Activated effector memory CD4-positive, alpha-beta T cell treated with Interleukin-2 at 50 U/mL for 16 hours (primary cell): ENCODE results near the gene JSRP1.
"Not testable (repeated sequence)": the region's sequence is repeated elsewhere in the genome, so short reads cannot be mapped to it uniquely, and the experiment has no call there.

Experiments
- DNase-seq: peaks from one replicate; pipeline ENCODE4 v3.0.0-alpha.2; 2020

JSRP1 gene

GRCh38 chr19:2282062-2282861 is 26.0 kb upstream of the JSRP1 start, which contains the start of gene PEAK3:
PEAK3 (minus strand) TSS chr19:2282175; CDS start chr19:2280931, 1,244 bp downstream.
- DNase-seq = no peak

DNA sequence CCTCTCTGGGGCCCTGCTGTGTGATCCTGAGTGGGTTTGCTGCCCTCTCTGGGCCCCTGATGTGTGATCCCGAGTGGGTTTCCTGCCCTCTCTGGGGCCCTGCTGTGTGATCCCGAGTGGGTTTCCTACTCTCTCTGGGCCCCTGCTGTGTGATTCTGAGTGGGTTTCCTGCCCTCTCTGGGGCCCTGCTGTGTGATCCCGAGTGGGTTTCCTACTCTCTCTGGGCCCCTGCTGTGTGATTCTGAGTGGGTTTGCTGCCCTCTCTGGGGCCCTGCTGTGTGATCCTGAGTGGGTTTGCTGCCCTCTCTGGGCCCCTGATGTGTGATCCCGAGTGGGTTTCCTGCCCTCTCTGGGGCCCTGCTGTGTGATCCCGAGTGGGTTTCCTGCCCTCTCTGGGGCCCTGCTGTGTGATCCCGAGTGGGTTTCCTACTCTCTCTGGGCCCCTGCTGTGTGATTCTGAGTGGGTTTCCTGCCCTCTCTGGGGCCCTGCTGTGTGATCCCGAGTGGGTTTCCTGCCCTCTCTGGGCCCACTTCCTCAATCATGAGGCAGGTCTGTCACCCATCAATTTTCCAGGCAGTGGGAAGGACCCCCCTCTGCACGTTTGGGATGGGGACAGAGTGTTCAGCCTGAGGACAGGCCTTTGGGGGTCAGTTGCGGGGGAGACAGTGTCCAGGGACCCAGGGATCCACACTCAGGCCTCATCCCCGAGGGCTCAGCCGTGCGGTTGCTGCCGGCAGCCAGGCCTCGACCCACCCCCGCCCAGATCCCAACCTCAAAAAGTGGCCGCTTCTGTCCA is 25.2 kb upstream of the JSRP1 start:
- DNase-seq = not testable (repeated sequence)

DNA sequence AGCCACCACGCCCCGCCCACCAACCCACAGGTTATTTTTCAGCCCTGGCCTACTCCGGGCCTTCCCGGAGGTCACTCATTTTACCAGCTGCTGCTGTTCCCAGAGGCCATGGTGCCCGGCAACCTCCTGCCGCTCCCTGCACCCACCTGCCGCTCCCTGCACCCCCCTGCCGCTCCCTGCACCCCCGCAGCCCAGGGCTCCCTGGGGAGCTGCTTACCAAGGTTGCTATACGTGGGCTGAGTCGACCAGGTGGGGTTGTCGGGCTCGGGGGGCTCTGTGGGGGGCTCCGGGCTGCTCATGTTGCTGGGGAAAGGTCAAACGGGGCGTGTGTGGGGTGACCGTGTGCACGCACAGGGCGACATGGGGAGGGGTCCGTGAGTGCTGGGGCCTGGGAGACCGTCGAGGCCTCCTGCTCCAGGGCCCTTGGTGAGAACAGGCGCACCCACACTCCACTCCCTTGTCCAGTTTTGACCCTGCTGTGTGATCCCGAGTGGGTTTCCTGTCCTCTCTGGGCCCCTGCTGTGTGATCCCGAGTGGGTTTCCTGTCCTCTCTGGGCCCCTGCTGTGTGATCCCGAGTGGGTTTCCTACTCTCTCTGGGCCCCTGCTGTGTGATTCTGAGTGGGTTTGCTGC is 24.5 kb upstream of the JSRP1 start:
- no peak for DNase-seq

DNA sequence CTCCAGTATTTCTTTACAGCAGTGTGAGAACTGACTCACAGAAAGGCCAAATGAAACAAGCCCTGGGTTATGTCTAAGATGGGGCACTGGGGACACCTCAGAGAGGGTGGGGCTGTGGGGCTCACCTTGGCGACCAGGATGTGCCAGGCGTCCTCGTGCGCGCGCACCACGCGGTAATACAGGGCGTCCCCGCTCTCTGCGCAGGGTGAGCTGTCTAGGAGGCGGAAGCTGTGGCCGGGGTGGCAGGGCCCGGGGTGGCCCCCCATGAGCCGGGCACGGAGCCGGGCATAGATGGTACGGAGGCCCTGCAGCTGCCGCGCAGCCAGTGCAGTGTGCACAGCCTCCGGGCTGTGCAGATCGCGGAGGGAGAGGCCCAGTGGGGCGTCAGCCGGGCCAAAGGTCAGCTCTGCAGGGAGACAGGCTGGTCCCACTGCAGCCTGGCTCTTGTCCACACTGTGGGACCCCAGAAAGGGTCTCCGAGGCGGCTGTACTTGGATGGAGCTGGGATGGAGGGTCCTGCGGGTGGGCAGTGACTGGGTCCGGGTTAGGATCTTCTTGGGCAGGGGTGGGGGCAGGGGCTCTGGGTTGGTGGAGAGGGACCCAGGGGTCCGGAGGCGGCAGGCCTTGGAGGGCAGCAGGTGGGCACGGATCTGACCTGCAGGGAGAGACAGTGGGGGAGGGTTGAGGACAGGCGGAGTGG is 22.4 kb upstream of the JSRP1 start:
- DNase-seq = no peak

DNA sequence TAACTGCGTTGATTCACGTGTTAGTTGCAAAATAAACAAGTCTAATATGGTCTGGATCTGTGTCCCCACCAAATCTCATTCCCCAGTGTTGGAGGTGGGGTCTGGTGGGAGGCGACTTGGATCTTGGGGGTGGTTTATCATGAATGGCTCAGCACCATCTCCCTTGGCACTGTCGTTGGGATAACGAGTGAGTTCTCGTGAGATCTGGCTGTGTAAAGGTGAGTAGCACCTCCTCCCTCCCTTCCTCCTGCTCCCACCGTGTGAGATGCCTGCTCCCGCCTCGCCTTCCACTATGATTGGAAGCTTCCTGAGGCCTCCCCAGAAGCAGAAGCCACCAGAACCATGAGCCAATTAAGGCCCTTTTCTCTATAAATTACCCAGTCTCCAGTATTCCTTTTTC is 20.9 kb upstream of the JSRP1 start:
- DNase-seq = no peak

GRCh38 chr19:2276429-2276986 is 20.3 kb upstream of the JSRP1 start:
- DNase-seq = no peak

DNA sequence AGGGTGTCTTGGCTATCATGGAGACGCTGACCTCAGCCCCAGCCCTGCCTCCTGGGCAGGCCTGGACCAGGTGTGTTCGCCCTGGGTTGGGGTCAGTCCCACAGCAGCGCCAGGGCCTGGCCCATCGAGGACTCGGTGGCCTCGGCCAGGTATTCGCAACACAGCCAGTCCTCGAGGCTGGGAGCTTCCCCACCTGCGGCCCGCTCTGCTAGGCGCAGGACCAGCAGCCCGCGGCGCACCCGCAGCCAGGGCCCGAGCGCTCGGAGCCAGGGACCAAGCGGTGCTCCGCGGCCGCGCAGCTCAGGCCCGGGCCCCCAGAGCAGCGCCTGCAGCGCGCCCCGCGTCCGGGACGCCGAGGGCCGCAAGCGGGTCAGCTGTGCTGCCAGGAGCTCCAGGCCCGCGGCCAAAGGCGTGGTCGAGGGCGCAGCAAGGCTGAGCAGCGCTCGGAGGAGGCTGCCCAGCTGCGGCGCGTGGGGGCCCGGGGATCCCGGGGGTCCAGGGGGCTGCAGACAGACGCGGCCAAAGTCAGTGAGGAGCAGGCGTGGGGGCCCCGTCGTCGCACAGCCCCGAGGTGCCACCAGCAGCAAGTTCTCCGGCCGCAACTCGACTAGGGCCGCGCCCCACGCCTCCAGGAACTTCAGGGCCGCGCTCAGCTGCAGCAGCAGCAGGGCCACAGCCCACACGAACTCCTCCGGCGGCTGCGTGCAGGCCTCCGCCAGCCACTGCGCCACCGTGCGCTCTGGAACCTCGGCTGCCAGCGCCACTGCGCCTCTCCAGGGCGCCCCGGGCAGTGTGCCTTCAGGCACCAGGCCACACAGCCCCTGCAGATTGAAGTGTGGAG is 19.6 kb upstream of the JSRP1 start:
- DNase-seq = no peak

DNA sequence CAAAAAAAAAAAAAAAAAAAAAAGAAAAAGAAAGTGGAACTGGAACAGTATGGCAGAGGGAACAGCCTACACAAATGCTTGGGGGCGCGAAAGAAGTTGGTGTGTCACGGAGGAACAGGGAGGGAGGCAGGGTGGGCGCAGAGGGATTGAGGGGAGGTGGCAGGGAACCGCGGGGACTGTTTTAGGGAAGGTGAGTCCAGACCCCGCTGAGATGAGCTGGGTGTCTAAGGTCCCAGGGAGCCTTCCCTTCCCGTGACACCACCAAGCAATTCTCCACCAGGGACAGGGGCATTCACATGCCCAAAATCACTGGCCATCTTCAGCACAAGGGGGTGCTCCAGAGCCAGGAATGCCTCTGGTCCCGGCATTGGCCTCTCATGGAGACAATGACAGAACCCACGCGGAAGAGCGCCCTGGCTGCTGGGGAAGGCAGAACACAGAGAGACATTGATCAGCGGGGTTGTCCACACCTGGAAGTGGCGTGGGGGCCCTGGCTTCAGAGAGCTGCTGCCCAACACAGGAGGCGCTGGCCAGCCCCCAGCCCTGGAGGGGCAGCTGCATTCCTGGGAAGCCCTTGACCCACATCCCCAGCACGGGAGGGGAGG is 18.8 kb upstream of the JSRP1 start:
- DNase-seq = peak; percentile 41

DNA sequence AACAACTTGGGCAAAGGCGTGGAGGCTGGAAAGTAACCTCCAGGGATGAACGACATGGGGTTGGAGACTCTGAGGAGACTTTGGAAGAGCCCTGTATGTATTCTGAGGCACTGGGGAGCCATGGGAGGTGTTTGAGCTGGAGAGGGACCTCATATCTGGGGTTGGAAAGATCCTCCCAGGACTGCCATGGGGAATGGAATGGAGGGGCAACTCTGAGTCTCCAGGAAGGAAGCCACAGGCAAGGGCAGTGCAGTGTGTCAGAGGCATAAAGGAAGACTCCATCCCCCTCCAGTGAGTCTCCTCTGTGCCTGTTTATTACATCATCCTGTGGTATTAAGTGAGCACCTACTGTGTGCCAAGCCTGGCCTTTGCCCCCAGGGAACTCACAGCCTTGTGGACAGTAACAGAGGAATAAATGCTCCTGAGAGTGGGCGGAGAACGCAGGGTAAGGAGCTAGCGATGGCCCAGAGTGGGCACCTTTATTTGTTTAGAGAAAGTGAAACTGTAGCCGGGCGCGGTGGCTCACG is 18.0 kb upstream of the JSRP1 start:
- DNase-seq = no peak

DNA sequence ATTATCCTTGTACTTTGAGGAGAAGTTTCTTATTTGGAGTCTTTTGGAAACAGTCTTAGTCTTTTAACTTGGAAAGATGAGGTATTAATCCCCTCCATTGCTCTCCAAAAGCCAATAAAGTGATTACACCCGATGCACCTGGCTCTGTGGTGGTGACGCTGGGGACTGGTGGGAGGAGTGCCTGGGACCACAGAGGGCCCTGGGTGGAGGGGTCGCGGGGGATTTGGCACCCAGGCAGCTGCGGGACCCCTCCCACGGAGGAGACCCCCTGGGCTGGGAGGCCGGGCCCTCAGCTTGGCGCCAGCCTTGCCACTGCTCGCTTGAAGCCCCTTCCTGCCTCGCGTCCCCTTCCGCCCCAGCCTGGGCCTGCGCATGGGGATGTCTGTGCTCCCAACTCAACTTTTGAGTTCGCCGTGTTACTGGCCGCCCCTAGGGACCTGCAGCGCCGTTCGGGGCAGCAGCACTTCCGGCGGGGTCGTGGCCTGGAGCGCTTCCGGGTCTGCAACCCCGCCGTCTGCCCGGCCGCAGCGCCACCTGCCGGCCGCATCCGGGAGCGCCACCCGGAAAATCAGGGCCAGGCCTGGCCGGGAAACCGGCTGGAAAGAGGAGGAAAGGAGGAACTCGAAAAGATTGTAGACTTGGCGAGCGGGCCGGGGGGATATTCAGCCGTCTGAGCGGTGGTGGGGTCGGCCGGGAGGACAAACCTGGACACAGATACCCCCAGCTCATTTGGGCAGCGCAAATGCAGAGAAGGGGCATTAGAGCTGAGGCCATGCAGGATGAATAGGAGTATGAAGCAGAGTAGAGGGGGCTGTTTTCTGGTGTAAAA is 17.4 kb upstream of the JSRP1 start:
- DNase-seq = peak; percentile 63

DNA sequence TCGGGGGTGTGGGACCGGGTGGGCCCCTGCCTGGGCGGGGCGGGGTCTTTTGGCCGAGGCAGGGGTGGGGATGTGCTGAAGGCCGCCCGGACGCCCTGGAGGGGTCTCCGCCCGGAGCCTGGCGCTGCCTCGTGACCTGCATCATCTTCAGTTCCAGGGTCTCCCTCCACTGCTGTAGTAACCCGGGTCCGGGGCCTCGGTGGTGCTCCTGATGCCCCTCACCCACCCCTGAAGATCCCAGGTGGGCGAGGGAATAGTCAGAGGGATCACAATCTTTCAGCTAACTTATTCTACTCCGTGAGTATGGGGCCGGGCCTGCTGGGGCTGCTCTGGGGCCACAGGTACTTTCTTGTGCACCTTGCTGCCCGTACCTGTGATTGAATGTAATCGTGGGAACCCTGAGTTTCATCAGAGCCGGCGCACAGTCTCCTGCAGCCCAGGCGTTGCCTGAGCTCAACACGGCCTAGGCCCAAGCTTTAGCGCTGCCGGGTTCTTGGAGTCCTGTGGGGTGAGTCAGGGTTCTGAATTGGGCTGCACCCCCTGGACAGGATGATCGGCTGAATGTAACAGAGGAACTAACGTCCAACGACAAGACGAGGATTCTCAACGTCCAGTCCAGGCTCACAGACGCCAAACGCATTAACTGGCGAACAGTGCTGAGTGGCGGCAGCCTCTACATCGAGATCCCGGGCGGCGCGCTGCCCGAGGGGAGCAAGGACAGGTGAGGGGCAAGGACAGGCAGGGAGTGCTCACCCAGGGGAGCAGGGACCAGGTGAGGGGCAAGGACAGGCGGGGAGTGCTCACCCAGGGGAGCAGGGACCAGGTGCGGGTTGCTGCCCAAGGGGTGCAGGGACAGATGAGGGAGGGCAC is 15.3 kb upstream of the JSRP1 start:
- no peak for DNase-seq

DNA sequence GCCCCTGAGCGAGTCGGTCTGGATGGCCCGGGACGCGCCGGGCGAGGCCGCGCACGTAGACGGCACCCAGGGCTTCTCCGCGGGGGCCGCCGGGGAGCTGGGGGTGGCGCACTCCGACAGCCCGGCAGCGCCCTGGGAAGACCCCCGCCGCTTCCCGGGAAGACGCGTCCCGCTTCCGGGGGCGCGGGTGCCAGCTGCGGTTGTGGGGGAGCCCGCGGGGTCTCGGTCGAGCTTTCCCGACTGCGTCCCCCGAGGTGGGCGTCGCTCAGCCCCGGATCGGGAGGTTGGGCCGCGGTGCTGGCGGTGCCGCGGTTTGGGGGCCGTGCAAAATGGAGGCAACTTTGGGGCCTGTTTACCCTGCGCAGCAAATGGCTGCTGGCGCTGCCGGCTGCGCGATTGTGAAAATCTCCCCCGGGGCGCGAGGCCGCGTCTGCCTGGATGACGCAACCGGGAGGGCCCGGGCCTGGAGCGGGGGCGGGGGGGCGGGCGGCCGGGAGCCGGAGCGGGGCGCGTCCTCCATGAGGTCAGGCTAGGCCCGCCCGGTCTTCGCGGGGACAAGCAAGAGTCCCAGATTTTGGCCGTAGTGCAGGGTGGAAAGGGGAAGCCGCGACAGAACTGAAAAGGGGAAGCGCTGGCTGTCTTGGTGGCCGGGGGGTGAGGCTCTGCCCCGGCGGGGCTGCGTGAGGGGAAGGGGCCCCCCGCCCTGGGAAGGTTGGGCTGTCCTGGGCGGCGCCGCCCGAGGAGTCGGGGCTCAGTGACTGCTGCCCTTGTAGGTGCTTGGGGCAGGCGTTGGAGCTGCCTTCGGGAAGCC is 14.4 kb upstream of the JSRP1 start:
- peak; percentile 57 for DNase-seq

GRCh38 chr19:2270157-2270422 is 13.9 kb upstream of the JSRP1 start:
- DNase-seq = no peak

- peak; percentile 99 for DNase-seq
Measured at GRCh38 chr19:2269244-2270156, 13.3 kb upstream of the JSRP1 start.

GRCh38 chr19:2268861-2269243 is 12.6 kb upstream of the JSRP1 start:
- no peak for DNase-seq

DNA sequence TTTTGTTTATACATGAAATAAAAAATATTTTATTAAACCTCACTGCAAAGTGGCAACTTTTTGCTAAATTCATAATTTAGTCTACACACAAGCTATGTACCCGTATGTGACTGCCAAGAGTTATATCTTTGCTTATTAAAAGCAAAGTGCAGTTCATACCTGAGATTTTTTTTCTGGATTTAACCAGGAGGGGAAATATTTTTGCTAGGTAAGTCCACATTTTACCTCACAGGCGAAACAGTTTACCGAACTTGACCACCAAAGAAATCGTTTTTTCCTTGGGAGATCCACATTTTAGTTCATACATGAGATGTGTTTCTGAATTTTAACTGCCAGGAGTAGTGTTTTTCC is 12.2 kb upstream of the JSRP1 start:
- no peak for DNase-seq

DNA sequence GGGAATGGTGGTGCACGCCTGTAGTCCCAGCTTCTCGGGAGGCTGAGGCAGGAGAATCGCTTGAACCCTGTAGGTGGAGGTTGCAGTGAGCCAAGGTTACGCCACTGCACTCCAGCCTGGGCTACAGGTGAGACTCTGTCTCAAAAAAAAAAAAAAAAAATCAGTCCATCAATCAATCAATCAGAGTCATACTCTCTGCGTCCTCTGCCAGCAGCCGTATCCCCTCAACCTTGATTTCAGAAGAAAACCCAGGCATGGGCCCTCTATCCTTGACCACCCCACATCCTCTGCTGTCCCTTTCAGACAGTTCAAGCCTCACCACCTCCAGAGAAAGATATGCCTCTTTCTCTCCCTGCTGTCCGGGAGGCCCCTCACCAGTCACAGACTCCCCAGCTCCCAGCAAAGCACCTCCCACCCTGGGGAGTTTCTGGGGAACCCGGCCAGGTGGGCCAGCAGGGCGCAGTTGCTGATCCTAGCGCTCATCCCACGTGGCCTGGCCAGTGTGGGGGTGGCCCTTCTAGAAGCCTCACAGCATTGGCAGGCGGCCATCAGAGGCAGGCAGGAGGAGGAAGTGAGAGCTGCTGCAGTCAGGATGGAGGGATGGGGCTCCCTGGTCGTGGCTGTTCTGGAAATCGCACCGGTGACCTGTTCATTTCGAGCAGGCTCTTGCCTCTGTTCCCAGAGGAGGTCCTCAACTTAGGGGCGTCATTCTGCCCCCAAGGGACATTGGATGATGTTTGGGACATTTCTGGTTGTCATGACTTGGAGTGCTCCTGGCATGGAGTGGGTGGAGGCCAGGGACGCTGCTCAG is 10.2 kb upstream of the JSRP1 start:
- DNase-seq = no peak
